Mesendoderm (in vitro differentiated cells): Measurements from ENCODE around the gene RALY.
"Not testable (repeated sequence)": the region's sequence is repeated elsewhere in the genome, so short reads cannot be mapped to it uniquely, and the experiment has no call there.

ENCODE experiments used
- DNase-seq: peaks from one replicate; pipeline ENCODE4 v3.0.0; 2013
- H2AK5ac ChIP-seq: 2 replicates; pipeline ENCODE4 v1.6.1; 2013; ENCODE audit warnings: low read length, inconsistent platforms
- H2BK120ac ChIP-seq: 2 replicates; pipeline ENCODE4 v1.6.1; 2013; ENCODE audit warnings: low read depth, mild to moderate bottlenecking, low read length, moderate library complexity, mixed read lengths
- H2BK15ac ChIP-seq: replicated peaks from 2 replicates; pipeline ENCODE4 v1.6.1; 2013; ENCODE audit warnings: low read depth, mild to moderate bottlenecking, moderate library complexity
- H2BK5ac ChIP-seq: 2 replicates; pipeline ENCODE4 v1.6.1; 2013; ENCODE audit warnings: low read length, inconsistent platforms
- H3K18ac ChIP-seq: 2 replicates; pipeline ENCODE4 v1.6.1; 2013; ENCODE audit warnings: mild to moderate bottlenecking, low read length, mixed read lengths
- H3K23ac ChIP-seq: one replicate; pipeline ENCODE4 v1.6.1; 2013; ENCODE audit warnings: low read length
- H3K27ac ChIP-seq: 2 replicates; pipeline ENCODE4 v1.5.1; 2013; ENCODE audit warnings: low read depth, mild to moderate bottlenecking, inconsistent platforms, low read length, moderate library complexity
- H3K27me3 ChIP-seq: 2 replicates; pipeline ENCODE4 v1.6.1; 2013; ENCODE audit warnings: low read length, control low read depth, mild to moderate bottlenecking, inconsistent platforms; ENCODE audit not compliant: insufficient read depth, poor library complexity
- H3K36me3 ChIP-seq: 2 replicates; pipeline ENCODE4 v1.6.1; 2013; ENCODE audit warnings: low read length, inconsistent platforms; ENCODE audit not compliant: control insufficient read depth, insufficient read depth
- H3K4ac ChIP-seq: one replicate; pipeline ENCODE4 v1.6.1; 2013; ENCODE audit warnings: low read depth, mild to moderate bottlenecking, low read length, moderate library complexity
- H3K4me1 ChIP-seq: 2 replicates; pipeline ENCODE4 v1.6.1; 2013; ENCODE audit warnings: low read depth, low read length, inconsistent platforms; ENCODE audit not compliant: control insufficient read depth
- H3K4me2 ChIP-seq: 2 replicates; pipeline ENCODE4 v1.6.1; 2013; ENCODE audit warnings: low read length
- H3K4me3 ChIP-seq: 2 replicates; pipeline ENCODE4 v1.5.1; 2013; ENCODE audit warnings: mild to moderate bottlenecking, low read length
- H3K56ac ChIP-seq: one replicate; pipeline ENCODE4 v1.6.1; 2013; ENCODE audit warnings: low read length
- H3K79me1 ChIP-seq: 2 replicates; pipeline ENCODE4 v1.6.1; 2013; ENCODE audit warnings: low read length, inconsistent platforms
- H3K79me2 ChIP-seq: 2 replicates; pipeline ENCODE4 v1.6.1; 2013; ENCODE audit warnings: mild to moderate bottlenecking, low read length; ENCODE audit not compliant: control insufficient read depth, insufficient read depth
- H3K9ac ChIP-seq: 2 replicates; pipeline ENCODE4 v1.6.1; 2013; ENCODE audit warnings: low read length, inconsistent platforms
- H4K5ac ChIP-seq: one replicate; pipeline ENCODE4 v1.6.1; 2013; ENCODE audit warnings: low read length
- H4K8ac ChIP-seq: one replicate; pipeline ENCODE4 v1.6.1; 2013; ENCODE audit warnings: low read depth, mild to moderate bottlenecking, control low read depth, low read length, moderate library complexity
- WGBS: extraction: QIAGEN DNeasy Blood & Tissue Kit; methylation state at CpG from one replicate; pipeline ENCODE4 v1.1.7; 2013; ENCODE audit warnings: low lambda C conversion rate, missing lambda C conversion rate; ENCODE audit not compliant: insufficient coverage; ENCODE audit errors: extremely low coverage; 5-methylcytosine and 5-hydroxymethylcytosine counted together

Gene RALY

GRCh38 chr20:34028013-34028412 is 34.3 kb downstream of the RALY start:
- not testable (repeated sequence) for H2AK5ac ChIP-seq, H3K4ac ChIP-seq, H4K8ac ChIP-seq, H3K9ac ChIP-seq, H2BK5ac ChIP-seq, H3K56ac ChIP-seq, H2BK120ac ChIP-seq, H4K5ac ChIP-seq, H3K23ac ChIP-seq, H3K4me3 ChIP-seq, DNase-seq, H3K27me3 ChIP-seq, H3K4me2 ChIP-seq, H3K18ac ChIP-seq, H2BK15ac ChIP-seq, H3K36me3 ChIP-seq, H3K27ac ChIP-seq
- H3K4me1 ChIP-seq = peaks cover 17% of the 10 kb centered on the region
- no CpG with 5 or more reads among the region's 6 CpGs for WGBS
- peaks cover 40% of the 10 kb centered on the region for H3K79me1 ChIP-seq
- peaks cover 36% of the 10 kb centered on the region for H3K79me2 ChIP-seq

DNA sequence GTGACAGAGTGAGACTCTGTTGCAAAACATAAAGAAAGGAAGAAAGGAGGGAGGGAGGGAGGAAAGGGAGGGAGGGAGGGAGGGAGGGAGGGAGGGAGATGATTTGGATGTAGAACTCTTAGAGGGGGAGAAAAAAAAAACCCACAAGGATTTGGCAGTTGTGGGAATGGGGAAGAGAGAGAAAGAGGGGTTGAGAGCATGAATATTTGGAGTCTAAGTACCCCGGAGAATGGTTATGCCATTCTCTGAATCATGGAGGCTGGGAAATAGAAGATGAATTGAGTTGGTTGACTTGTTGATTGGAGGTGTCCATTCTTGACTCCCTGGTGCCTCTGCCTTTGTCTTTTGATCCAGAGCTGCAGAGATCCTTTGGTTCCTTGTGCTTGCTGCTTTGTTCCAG is 35.7 kb downstream of the RALY start:
- H2BK15ac ChIP-seq = no peak overlapping the region
- no peak overlapping the region for H2AK5ac ChIP-seq
- H3K79me1 ChIP-seq = peaks cover 38% of the 10 kb centered on the region
- no peak overlapping the region for H3K9ac ChIP-seq
- no peaks in the 10 kb centered on the region for H3K27me3 ChIP-seq
- no peak overlapping the region for H3K18ac ChIP-seq
- no peak overlapping the region for H3K4me2 ChIP-seq
- DNase-seq = no peak
- H2BK5ac ChIP-seq = no peak overlapping the region
- H3K56ac ChIP-seq = no peak overlapping the region
- H3K79me2 ChIP-seq = peaks cover 33% of the 10 kb centered on the region
- H3K4me3 ChIP-seq = no peak overlapping the region
- no peak overlapping the region for H2BK120ac ChIP-seq
- no peak overlapping the region for H3K4ac ChIP-seq
- no CpG with 5 or more reads among the region's 1 CpG for WGBS
- H4K8ac ChIP-seq = no peak overlapping the region
- H3K36me3 ChIP-seq = no peaks in the 10 kb centered on the region
- H3K4me1 ChIP-seq = peaks cover 13% of the 10 kb centered on the region
- H3K23ac ChIP-seq = no peak overlapping the region
- no peak overlapping the region for H4K5ac ChIP-seq
- no peak overlapping the region for H3K27ac ChIP-seq

DNA sequence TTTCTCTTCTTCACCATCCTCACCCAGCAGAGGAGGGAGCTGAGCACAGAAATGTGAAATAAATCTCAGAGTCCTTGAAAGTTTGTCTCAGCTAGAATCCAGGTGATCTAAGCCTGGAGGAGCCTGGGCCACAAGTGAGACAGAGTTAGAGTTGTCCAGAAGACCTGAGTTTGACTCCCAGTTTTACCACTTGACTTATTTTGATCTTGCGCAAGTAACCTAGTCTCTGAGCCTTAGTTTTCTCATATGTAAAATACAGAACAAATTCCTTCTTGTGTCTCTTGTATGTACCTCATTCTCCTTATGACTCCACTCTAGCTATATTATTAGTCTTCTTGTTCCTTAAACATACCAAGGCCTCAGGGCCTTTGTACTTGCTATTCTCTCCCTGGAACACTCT is 36.7 kb downstream of the RALY start:
- Histone ChIP-seq H3K4ac (no peak overlapping the region), H2BK5ac (no peak overlapping the region), H3K4me3 (no peak overlapping the region), H2AK5ac (no peak overlapping the region), H3K79me1 (peaks cover 35% of the 10 kb centered on the region), H3K23ac (no peak overlapping the region), H3K36me3 (no peaks in the 10 kb centered on the region), H3K27ac (no peak overlapping the region), H3K56ac (no peak overlapping the region), H3K18ac (no peak overlapping the region), H3K4me2 (no peak overlapping the region), H2BK120ac (no peak overlapping the region), H3K27me3 (no peaks in the 10 kb centered on the region), H2BK15ac (no peak overlapping the region), H3K4me1 (peaks cover 6% of the 10 kb centered on the region), H3K9ac (no peak overlapping the region), H4K8ac (no peak overlapping the region), H3K79me2 (peaks cover 24% of the 10 kb centered on the region), H4K5ac (no peak overlapping the region)
- no CpG with 5 or more reads among the region's 1 CpG for WGBS
- DNase-seq = no peak

DNA sequence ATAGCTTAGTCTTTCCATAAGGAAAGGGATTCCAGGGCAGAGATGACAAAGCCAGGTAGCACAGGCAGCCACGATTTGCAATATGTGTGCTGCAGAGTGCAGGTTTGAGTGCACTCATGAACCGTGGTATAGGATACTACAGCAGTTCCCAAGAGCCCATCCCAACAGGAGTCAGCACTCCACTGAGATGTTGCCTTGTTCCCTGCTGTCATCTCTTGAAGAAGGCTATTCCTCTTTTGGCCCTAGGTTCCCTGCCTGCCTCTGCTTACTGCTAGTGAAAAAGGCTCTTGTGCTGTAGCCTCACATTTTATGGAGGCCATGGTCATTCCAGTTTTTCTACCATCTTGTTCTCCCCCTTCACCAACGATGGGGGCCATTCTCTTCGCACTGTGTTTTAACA is 40.2 kb downstream of the RALY start:
- H2BK15ac ChIP-seq = no peak overlapping the region

GRCh38 chr20:34037121-34037520 is 43.4 kb downstream of the RALY start:
- H2BK5ac ChIP-seq = no peak overlapping the region
- no CpG with 5 or more reads among the region's 4 CpGs for WGBS
- no peaks in the 10 kb centered on the region for H3K36me3 ChIP-seq
- H3K4me3 ChIP-seq = no peak overlapping the region
- H3K4ac ChIP-seq = no peak overlapping the region
- H3K23ac ChIP-seq = no peak overlapping the region
- H3K79me2 ChIP-seq = peaks cover 13% of the 10 kb centered on the region
- peaks cover 5% of the 10 kb centered on the region for H3K4me1 ChIP-seq
- H3K27ac ChIP-seq = no peak overlapping the region
- no peak overlapping the region for H2BK15ac ChIP-seq
- peaks cover 33% of the 10 kb centered on the region for H3K79me1 ChIP-seq
- H2AK5ac ChIP-seq = no peak overlapping the region
- peak; percentile 48 for DNase-seq
- no peak overlapping the region for H2BK120ac ChIP-seq
- no peak overlapping the region for H3K56ac ChIP-seq
- no peak overlapping the region for H4K8ac ChIP-seq
- no peak overlapping the region for H3K18ac ChIP-seq
- H3K27me3 ChIP-seq = no peaks in the 10 kb centered on the region
- no peak overlapping the region for H3K4me2 ChIP-seq
- no peak overlapping the region for H4K5ac ChIP-seq
- H3K9ac ChIP-seq = no peak overlapping the region

More for the DNA sequence above, 40.2 kb downstream of the RALY start:
- no CpG with 5 or more reads among the region's 4 CpGs for WGBS
- no peak overlapping the region for H3K23ac ChIP-seq
- peaks cover 5% of the 10 kb centered on the region for H3K4me1 ChIP-seq
- no peak overlapping the region for H4K5ac ChIP-seq
- H3K79me2 ChIP-seq = peaks cover 14% of the 10 kb centered on the region
- no peaks in the 10 kb centered on the region for H3K36me3 ChIP-seq
- no peak overlapping the region for H3K4ac ChIP-seq
- H3K27ac ChIP-seq = no peak overlapping the region
- H4K8ac ChIP-seq = no peak overlapping the region
- H2AK5ac ChIP-seq = no peak overlapping the region
- H3K79me1 ChIP-seq = peaks cover 30% of the 10 kb centered on the region
- no peak overlapping the region for H3K4me2 ChIP-seq
- H3K4me3 ChIP-seq = no peak overlapping the region
- H3K9ac ChIP-seq = no peak overlapping the region
- no peaks in the 10 kb centered on the region for H3K27me3 ChIP-seq
- DNase-seq = no peak
- H3K18ac ChIP-seq = no peak overlapping the region
- no peak overlapping the region for H2BK120ac ChIP-seq
- no peak overlapping the region for H2BK5ac ChIP-seq
- H3K56ac ChIP-seq = no peak overlapping the region

DNA sequence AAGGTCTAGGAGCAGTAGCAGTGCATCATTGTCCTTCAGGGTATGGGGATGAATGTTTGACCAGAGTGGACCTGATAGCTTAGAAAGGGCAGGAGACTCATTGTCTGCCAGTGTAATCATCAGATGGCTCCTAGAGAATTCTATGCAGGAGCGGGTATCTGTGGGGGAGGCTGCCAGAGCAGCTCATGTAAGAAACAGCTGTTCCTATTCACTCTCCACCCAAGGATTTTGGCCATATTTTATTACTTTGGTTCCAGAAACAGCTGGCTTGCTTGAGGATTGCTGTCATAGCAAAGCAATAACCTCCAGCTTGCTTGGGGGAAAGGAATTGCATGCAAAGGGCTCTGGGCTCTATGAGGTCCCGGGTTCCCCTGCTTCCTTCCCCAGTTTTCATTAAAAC is 44.1 kb downstream of the RALY start:
- H3K79me2 ChIP-seq = peaks cover 13% of the 10 kb centered on the region
- H3K4me2 ChIP-seq = no peak overlapping the region
- no peaks in the 10 kb centered on the region for H3K36me3 ChIP-seq
- peaks cover 34% of the 10 kb centered on the region for H3K79me1 ChIP-seq
- H3K23ac ChIP-seq = no peak overlapping the region
- H3K27me3 ChIP-seq = no peaks in the 10 kb centered on the region
- H2BK5ac ChIP-seq = no peak overlapping the region
- H2BK15ac ChIP-seq = no peak overlapping the region
- no peak overlapping the region for H4K8ac ChIP-seq
- H3K4ac ChIP-seq = no peak overlapping the region
- H3K4me3 ChIP-seq = no peak overlapping the region
- DNase-seq = no peak
- WGBS = no CpG with 5 or more reads among the region's 2 CpGs
- no peak overlapping the region for H2BK120ac ChIP-seq
- peaks cover 5% of the 10 kb centered on the region for H3K4me1 ChIP-seq
- H3K18ac ChIP-seq = no peak overlapping the region
- no peak overlapping the region for H2AK5ac ChIP-seq
- no peak overlapping the region for H3K56ac ChIP-seq
- no peak overlapping the region for H3K9ac ChIP-seq
- no peak overlapping the region for H4K5ac ChIP-seq
- H3K27ac ChIP-seq = no peak overlapping the region
